Measurements from ENCODE around the gene KIFBP. TPM values are rescaled to one million over a fixed set of nuclear protein-coding genes. Genes with fewer than 3 reads are reported as not detected.

KIFBP gene
- total RNA-seq, 1 experiment from 2014 or later = 26.9 TPM

- Histone ChIP-seq H4K20me1 (ENCODE audit: insufficient read depth) (no peaks in the 10 kb centered on the region), H3K9ac (ENCODE audit: low read length) (no peak overlapping the region), H3K9me3 (ENCODE audit: control insufficient read depth in 1 of 2, insufficient read depth in 1 of 2, low read depth in 1 of 2, low read length in 2 of 2) (no peaks in the 10 kb centered on the region), H2AFZ (ENCODE audit: low read depth, low read length, poor library complexity, severe bottlenecking) (no peak overlapping the region), H3K4me1 (ENCODE audit: control insufficient read depth in 1 of 2, insufficient read depth in 2 of 2, low read length in 2 of 2) (no peaks in the 10 kb centered on the region), H3K4me3 (replicated peaks in 1 of 2; ENCODE audit: low read depth in 1 of 2, low read length in 2 of 2) (no peak overlapping the region), H3K4me2 (ENCODE audit: low read length) (no peak overlapping the region), H3K27ac (ENCODE audit: low read depth, low read length) (no peak overlapping the region), H3K79me2 (ENCODE audit: insufficient read depth, low read length) (no peaks in the 10 kb centered on the region), H3K27me3 (ENCODE audit: insufficient read depth, low read length) (no peaks in the 10 kb centered on the region), H3K36me3 (ENCODE audit: control insufficient read depth in 1 of 2, insufficient read depth in 2 of 2, low read length in 2 of 2) (no peaks in the 10 kb centered on the region), H3K9me2 (ENCODE audit: insufficient read depth) (no peaks in the 10 kb centered on the region)
- ChIA-PET RAD21 (ENCODE audit: low non-redundant PET in 1 of 2, low total read pairs in 2 of 2, uncharacterized antibody in 2 of 2, unreplicated experiment in 2 of 2) (no interaction called here), CTCF (no interaction called here), POLR2A (no interaction called here)
- no peak for TF ChIP-seq FOSL1 (IDR thresholded peaks at IDR 0.05; ENCODE audit: low read depth)
- intact Hi-C loops (cut with micrococcal nuclease) = no loop called here
- ATAC-seq (no peak), DNase-seq (ENCODE audit: low read depth, low spot score) (no peak)
- no TSS peak for BruUV-seq (replicated peaks)
Measured at GRCh38 chr10:69048103-69048502, 59.5 kb downstream of the KIFBP start.

GRCh38 chr10:69049566-69049961 is 61.0 kb downstream of the KIFBP start:
- Histone ChIP-seq H4K20me1 (ENCODE audit: insufficient read depth) (no peaks in the 10 kb centered on the region), H3K9me2 (ENCODE audit: insufficient read depth) (no peaks in the 10 kb centered on the region), H3K79me2 (ENCODE audit: insufficient read depth, low read length) (no peaks in the 10 kb centered on the region), H3K36me3 (ENCODE audit: control insufficient read depth in 1 of 2, insufficient read depth in 2 of 2, low read length in 2 of 2) (no peaks in the 10 kb centered on the region), H2AFZ (ENCODE audit: low read depth, low read length, poor library complexity, severe bottlenecking) (no peak overlapping the region), H3K4me2 (ENCODE audit: low read length) (no peak overlapping the region), H3K4me3 (replicated peaks in 1 of 2; ENCODE audit: low read depth in 1 of 2, low read length in 2 of 2) (no peak overlapping the region), H3K4me1 (ENCODE audit: control insufficient read depth in 1 of 2, insufficient read depth in 2 of 2, low read length in 2 of 2) (no peaks in the 10 kb centered on the region), H3K9me3 (ENCODE audit: control insufficient read depth in 1 of 2, insufficient read depth in 1 of 2, low read depth in 1 of 2, low read length in 2 of 2) (no peaks in the 10 kb centered on the region), H3K27me3 (ENCODE audit: insufficient read depth, low read length) (no peaks in the 10 kb centered on the region), H3K27ac (ENCODE audit: low read depth, low read length) (no peak overlapping the region), H3K9ac (ENCODE audit: low read length) (no peak overlapping the region)
- ChIA-PET CTCF (no interaction called here), POLR2A (no interaction called here), RAD21 (ENCODE audit: low non-redundant PET in 1 of 2, low total read pairs in 2 of 2, uncharacterized antibody in 2 of 2, unreplicated experiment in 2 of 2) (no interaction called here)
- DNase-seq (ENCODE audit: low read depth, low spot score) (no peak), ATAC-seq (no peak)
- BruUV-seq (replicated peaks) = no TSS peak
- intact Hi-C loops (cut with micrococcal nuclease) = no loop called here
- TF ChIP-seq EGR1 (IDR thresholded peaks at IDR 0.05; ENCODE audit: low read depth) = no peak
- TF ChIP-seq TCF7L2 (IDR thresholded peaks at IDR 0.05; ENCODE audit: borderline replicate concordance, extremely low read depth, insufficient read depth, insufficient read length) = no peak
- TF ChIP-seq CBX3 (IDR thresholded peaks at IDR 0.05; ENCODE audit: low read depth) = no peak
- TF ChIP-seq ZNF274 (IDR thresholded peaks at IDR 0.05; ENCODE audit: low read depth, low read length) = no peak
- TF ChIP-seq RAD21 (IDR thresholded peaks at IDR 0.05; ENCODE audit: low read depth) = no peak
- TF ChIP-seq ZBTB33 (IDR thresholded peaks at IDR 0.05; ENCODE audit: extremely low read depth, insufficient replicate concordance, low read length) = no peak
- no peak for TF ChIP-seq ZFX (IDR thresholded peaks at IDR 0.05)
- no peak for TF ChIP-seq POLR2A (IDR thresholded peaks at IDR 0.05; ENCODE audit: borderline replicate concordance, extremely low read depth, insufficient read depth, insufficient read length)
- TF ChIP-seq ELF1 (IDR thresholded peaks at IDR 0.05; ENCODE audit: borderline replicate concordance, low read depth) = no peak
- TF ChIP-seq CTCF (IDR thresholded peaks at IDR 0.05 in 2 of 3, conservative IDR thresholded peaks at IDR 0.05 in 1 of 3; ENCODE audit: borderline replicate concordance in 1 of 3, insufficient read depth in 1 of 3, low read depth in 2 of 3, low read length in 2 of 3) = no peak
- TF ChIP-seq POLR2AphosphoS5 (IDR thresholded peaks at IDR 0.05; ENCODE audit: low read depth, low read length) = no peak
- TF ChIP-seq CEBPB (IDR thresholded peaks at IDR 0.05; ENCODE audit: low read depth) = no peak
- TF ChIP-seq EZH2phosphoT487 (IDR thresholded peaks at IDR 0.05; ENCODE audit: borderline replicate concordance) = no peak
- TF ChIP-seq, protein P1, sequence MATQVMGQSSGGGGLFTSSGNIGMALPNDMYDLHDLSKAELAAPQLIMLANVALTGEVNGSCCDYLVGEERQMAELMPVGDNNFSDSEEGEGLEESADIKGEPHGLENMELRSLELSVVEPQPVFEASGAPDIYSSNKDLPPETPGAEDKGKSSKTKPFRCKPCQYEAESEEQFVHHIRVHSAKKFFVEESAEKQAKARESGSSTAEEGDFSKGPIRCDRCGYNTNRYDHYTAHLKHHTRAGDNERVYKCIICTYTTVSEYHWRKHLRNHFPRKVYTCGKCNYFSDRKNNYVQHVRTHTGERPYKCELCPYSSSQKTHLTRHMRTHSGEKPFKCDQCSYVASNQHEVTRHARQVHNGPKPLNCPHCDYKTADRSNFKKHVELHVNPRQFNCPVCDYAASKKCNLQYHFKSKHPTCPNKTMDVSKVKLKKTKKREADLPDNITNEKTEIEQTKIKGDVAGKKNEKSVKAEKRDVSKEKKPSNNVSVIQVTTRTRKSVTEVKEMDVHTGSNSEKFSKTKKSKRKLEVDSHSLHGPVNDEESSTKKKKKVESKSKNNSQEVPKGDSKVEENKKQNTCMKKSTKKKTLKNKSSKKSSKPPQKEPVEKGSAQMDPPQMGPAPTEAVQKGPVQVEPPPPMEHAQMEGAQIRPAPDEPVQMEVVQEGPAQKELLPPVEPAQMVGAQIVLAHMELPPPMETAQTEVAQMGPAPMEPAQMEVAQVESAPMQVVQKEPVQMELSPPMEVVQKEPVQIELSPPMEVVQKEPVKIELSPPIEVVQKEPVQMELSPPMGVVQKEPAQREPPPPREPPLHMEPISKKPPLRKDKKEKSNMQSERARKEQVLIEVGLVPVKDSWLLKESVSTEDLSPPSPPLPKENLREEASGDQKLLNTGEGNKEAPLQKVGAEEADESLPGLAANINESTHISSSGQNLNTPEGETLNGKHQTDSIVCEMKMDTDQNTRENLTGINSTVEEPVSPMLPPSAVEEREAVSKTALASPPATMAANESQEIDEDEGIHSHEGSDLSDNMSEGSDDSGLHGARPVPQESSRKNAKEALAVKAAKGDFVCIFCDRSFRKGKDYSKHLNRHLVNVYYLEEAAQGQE (IDR thresholded peaks at IDR 0.05; ENCODE audit: low read depth) = no peak
